ENCODE data around the gene SLC6A4.

SLC6A4 gene

GRCh38 chr17:30221346-30221745 is 14.2 kb downstream of the SLC6A4 start:
- H3K4me3 ChIP-seq (ENCODE audit: low read depth, low read length): no peak overlapping the region
- no peak for DNase-seq
- TF ChIP-seq CTCF (IDR thresholded peaks at IDR 0.05; ENCODE audit: low read depth, low read length): no peak
- H3K27me3 ChIP-seq: no peaks in the 10 kb centered on the region
- H3K36me3 ChIP-seq: no peaks in the 10 kb centered on the region
- no peaks in the 10 kb centered on the region for H3K4me1 ChIP-seq
- H3K9me3 ChIP-seq: no peaks in the 10 kb centered on the region

GRCh38 chr17:30220414-30220813 is 15.1 kb downstream of the SLC6A4 start:
- TF ChIP-seq CTCF (IDR thresholded peaks at IDR 0.05; ENCODE audit: low read depth, low read length): no peak
- Histone ChIP-seq H3K4me1 (no peaks in the 10 kb centered on the region), H3K4me3 (ENCODE audit: low read depth, low read length) (no peak overlapping the region), H3K9me3 (no peaks in the 10 kb centered on the region), H3K27me3 (no peaks in the 10 kb centered on the region), H3K36me3 (no peaks in the 10 kb centered on the region)
- DNase-seq: no peak

GRCh38 chr17:30219833-30220232 is 15.7 kb downstream of the SLC6A4 start:
- Histone ChIP-seq H3K4me1 (no peaks in the 10 kb centered on the region), H3K9me3 (no peaks in the 10 kb centered on the region), H3K36me3 (no peaks in the 10 kb centered on the region), H3K27me3 (no peaks in the 10 kb centered on the region), H3K4me3 (ENCODE audit: low read depth, low read length) (no peak overlapping the region)
- no peak for TF ChIP-seq CTCF (IDR thresholded peaks at IDR 0.05; ENCODE audit: low read depth, low read length)
- no peak for DNase-seq

- H3K4me1 ChIP-seq: no peaks in the 10 kb centered on the region
- H3K9me3 ChIP-seq: no peaks in the 10 kb centered on the region
- H3K36me3 ChIP-seq: no peaks in the 10 kb centered on the region
- DNase-seq: no peak
- TF ChIP-seq CTCF (IDR thresholded peaks at IDR 0.05; ENCODE audit: low read depth, low read length): no peak
- H3K4me3 ChIP-seq (ENCODE audit: low read depth, low read length): no peak overlapping the region
- H3K27me3 ChIP-seq: no peaks in the 10 kb centered on the region
Observed at GRCh38 chr17:30219315-30219714, 16.2 kb downstream of the SLC6A4 start.

GRCh38 chr17:30218799-30219198 is 16.7 kb downstream of the SLC6A4 start:
- no peaks in the 10 kb centered on the region for H3K4me1 ChIP-seq
- DNase-seq: no peak
- no peaks in the 10 kb centered on the region for H3K9me3 ChIP-seq
- TF ChIP-seq CTCF (IDR thresholded peaks at IDR 0.05; ENCODE audit: low read depth, low read length): no peak
- no peaks in the 10 kb centered on the region for H3K36me3 ChIP-seq
- no peak overlapping the region for H3K4me3 ChIP-seq (ENCODE audit: low read depth, low read length)
- H3K27me3 ChIP-seq: no peaks in the 10 kb centered on the region

GRCh38 chr17:30217746-30218245 is 17.7 kb downstream of the SLC6A4 start:
- TF ChIP-seq CTCF (IDR thresholded peaks at IDR 0.05; ENCODE audit: low read depth, low read length): no peak

More at GRCh38 chr17:30217746-30218245, 17.7 kb downstream of the SLC6A4 start:
- no peak for DNase-seq
- Histone ChIP-seq H3K9me3 (no peaks in the 10 kb centered on the region), H3K27me3 (no peaks in the 10 kb centered on the region), H3K4me3 (ENCODE audit: low read depth, low read length) (no peak overlapping the region), H3K4me1 (no peaks in the 10 kb centered on the region), H3K36me3 (no peaks in the 10 kb centered on the region)

Measured in BE2C (cell line).